Stimulated activated CD4-positive, alpha-beta T cell treated with anti-CD3 and anti-CD28 coated beads, TNF-alpha, amount 100 ng/mL, for 24 hours (primary cell): ENCODE data around the gene ASB14.

Experiments
- DNase-seq, 3 experiments: peaks; one replicate each; pipeline ENCODE4 v3.0.0-alpha.2; 2020; ENCODE audit warnings: low read depth in 3 of 3

ASB14 gene

GRCh38 chr3:57261119-57261518 is 31.4 kb downstream of the ASB14 start:
- DNase-seq = no peak

- no peak for DNase-seq
Observed at GRCh38 chr3:57257678-57258077, 34.8 kb downstream of the ASB14 start.

GRCh38 chr3:57256844-57257243 is 35.6 kb downstream of the ASB14 start:
- no peak for DNase-seq

GRCh38 chr3:57252404-57252803 is 40.1 kb downstream of the ASB14 start:
- DNase-seq = no peak

GRCh38 chr3:57244946-57245345 is 47.5 kb downstream of the ASB14 start:
- DNase-seq = no peak

- DNase-seq = no peak
Observed at GRCh38 chr3:57234613-57235575, 57.6 kb downstream of the ASB14 start.

- DNase-seq = no peak
Observed at GRCh38 chr3:57233799-57234198, 58.7 kb downstream of the ASB14 start.

GRCh38 chr3:57230006-57230405 is 62.5 kb downstream of the ASB14 start:
- DNase-seq = no peak

- peak in 2 of 3 experiments; percentile 9 to 34 for DNase-seq
Observed at GRCh38 chr3:57227930-57228751, 64.3 kb downstream of the ASB14 start.

- DNase-seq = peak; percentile 77 to 91 (median 79)
Observed at GRCh38 chr3:57227204-57227929, 65.1 kb downstream of the ASB14 start, which contains the start of gene APPL1. Gene APPL1 (plus strand): TSS chr3:57227729. CDS start chr3:57227884, 155 bp downstream.

GRCh38 chr3:57226176-57226575 is 66.3 kb downstream of the ASB14 start:
- DNase-seq = no peak

GRCh38 chr3:57224856-57225255 is 67.6 kb downstream of the ASB14 start:
- no peak for DNase-seq

- no peak for DNase-seq
Observed at GRCh38 chr3:57221883-57222282, 70.6 kb downstream of the ASB14 start.
